Stimulated activated CD4-positive, alpha-beta T cell treated with anti-CD3 and anti-CD28 coated beads, Interleukin-15, amount 100 ng/mL, for 24 hours (primary cell): Measurements from ENCODE around the gene TEK.
"Not testable (repeated sequence)": the region's sequence is repeated elsewhere in the genome, so short reads cannot be mapped to it uniquely, and the experiment has no call there.

Experiments
- DNase-seq: peaks from one replicate; pipeline ENCODE4 v3.0.0-alpha.2; 2020

TEK gene

GRCh38 chr9:27108981-27109541, at the start of gene TEK:
Gene TEK, plus strand, starts transcription at chr9:27109225. Its CDS starts 366 bp downstream, at chr9:27109591.
- no peak for DNase-seq

GRCh38 chr9:27059412-27059811, 49.6 kb upstream of the TEK start:
- DNase-seq = no peak

GRCh38 chr9:27059907-27060306, 49.1 kb upstream of the TEK start:
- no peak for DNase-seq

GRCh38 chr9:27065288-27065687, 43.7 kb upstream of the TEK start:
- no peak for DNase-seq

GRCh38 chr9:27073841-27074728, 34.9 kb upstream of the TEK start:
- no peak for DNase-seq

GRCh38 chr9:27078685-27079084, 30.3 kb upstream of the TEK start:
- DNase-seq = no peak

GRCh38 chr9:27085456-27085855, 23.6 kb upstream of the TEK start:
- DNase-seq = no peak

- DNase-seq = no peak
Observed at GRCh38 chr9:27086818-27087680, 22.0 kb upstream of the TEK start.

GRCh38 chr9:27088981-27089380, 20.0 kb upstream of the TEK start:
- no peak for DNase-seq

- DNase-seq = no peak
Observed at GRCh38 chr9:27089706-27090105, 19.3 kb upstream of the TEK start.

GRCh38 chr9:27090231-27090630, 18.8 kb upstream of the TEK start:
- no peak for DNase-seq

- no peak for DNase-seq
Observed at GRCh38 chr9:27090711-27091110, 18.3 kb upstream of the TEK start.

GRCh38 chr9:27092496-27092895, 16.5 kb upstream of the TEK start:
- DNase-seq = not testable (repeated sequence)

- not testable (repeated sequence) for DNase-seq
Observed at GRCh38 chr9:27093384-27094067, 15.5 kb upstream of the TEK start.

- DNase-seq = no peak
Observed at GRCh38 chr9:27094640-27095298, 14.3 kb upstream of the TEK start.

- no peak for DNase-seq
Observed at GRCh38 chr9:27107241-27107640, 1.8 kb upstream of the TEK start.

- no peak for DNase-seq
Observed at GRCh38 chr9:27109621-27110020, 596 bp downstream of the TEK start.

GRCh38 chr9:27110181-27110580, 1.2 kb downstream of the TEK start:
- no peak for DNase-seq

- DNase-seq = no peak
Observed at GRCh38 chr9:27112235-27112634, 3.2 kb downstream of the TEK start.

- no peak for DNase-seq
Observed at GRCh38 chr9:27117489-27118135, 8.6 kb downstream of the TEK start.

- DNase-seq = no peak
Observed at GRCh38 chr9:27118916-27119315, 9.9 kb downstream of the TEK start.

- no peak for DNase-seq
Observed at GRCh38 chr9:27124151-27124550, 15.1 kb downstream of the TEK start.
